ENCODE data around the gene FOLR3. TPM values are rescaled to one million over a fixed set of nuclear protein-coding genes. Genes with fewer than 3 reads are reported as not detected.

FOLR3 gene
- polyA plus RNA-seq, 1 of the 3 experiments (the other 2 are of a cell fraction): not detected

DNA sequence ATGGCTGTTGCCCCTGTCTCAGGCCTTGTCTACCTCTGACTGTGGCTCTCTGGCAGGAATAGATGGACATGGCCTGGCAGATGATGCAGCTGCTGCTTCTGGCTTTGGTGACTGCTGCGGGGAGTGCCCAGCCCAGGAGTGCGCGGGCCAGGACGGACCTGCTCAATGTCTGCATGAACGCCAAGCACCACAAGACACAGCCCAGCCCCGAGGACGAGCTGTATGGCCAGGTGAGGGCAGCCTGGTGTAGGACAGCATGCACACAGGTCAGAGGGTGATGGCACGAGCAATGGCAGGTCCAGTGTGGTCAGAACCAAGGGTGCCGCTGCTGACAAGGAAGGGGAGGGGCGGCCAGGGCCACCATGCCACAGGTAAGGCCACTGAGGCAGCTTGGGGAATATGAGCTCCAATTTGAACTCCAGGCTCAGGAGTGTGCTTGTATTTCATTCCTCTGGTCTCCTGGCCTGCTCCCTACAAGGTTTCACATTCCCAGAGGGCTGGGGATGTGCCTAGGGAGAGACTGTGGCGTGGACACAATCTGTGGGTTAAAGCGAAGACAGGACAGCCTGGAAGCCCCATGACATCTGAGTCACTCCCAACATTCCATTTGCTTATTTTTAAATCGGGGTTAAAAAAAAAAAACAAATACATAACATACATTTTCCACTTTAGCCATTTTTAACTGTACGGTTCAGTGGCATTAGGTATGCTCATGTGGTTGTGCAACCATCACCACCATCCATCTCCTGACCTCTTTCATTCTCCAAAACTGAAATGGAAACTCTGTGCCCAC is 562 bp downstream of the FOLR3 start:
- WGBS (ENCODE audit: low lambda C conversion rate): 79% methylated on average over 13 of the region's 14 CpGs
- CTCF ChIA-PET: interaction anchor here (1.1 kb wide), 1 partner anchor 8 kb away, joined by 4 read pairs; no protein-coding TSS in a partner anchor
- POLR2A ChIA-PET: no interaction called here

DNA sequence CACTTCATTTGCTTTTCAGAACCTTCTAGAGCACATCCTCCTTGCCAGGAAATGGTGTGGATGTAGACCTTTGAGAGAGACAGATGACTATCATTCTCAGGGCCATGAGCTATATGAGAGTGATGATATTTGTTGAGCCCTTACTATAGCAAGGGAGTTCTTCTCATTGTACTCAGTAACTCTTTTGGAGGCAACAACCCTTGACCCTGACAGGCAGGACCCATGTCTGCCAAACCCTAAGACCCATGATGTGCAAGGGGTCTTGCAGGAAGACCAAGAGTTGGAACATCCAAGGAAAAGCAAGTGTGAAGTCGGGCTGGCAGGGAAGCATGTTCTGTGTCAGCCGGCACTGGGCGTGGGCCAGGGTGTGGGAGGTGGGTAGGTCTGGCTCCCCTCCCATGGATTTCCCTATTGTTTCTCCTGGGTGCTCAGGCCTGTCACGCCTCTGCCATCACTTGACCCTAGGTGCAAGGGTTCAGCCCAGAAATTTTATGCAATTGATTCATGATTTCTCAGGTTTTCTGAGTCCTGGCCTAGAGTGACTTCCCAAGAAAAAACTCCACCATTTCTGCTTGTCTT is 1.2 kb downstream of the FOLR3 start:
- H3K9me3 ChIP-seq: no peaks in the 10 kb centered on the region
- ChIA-PET CTCF (interaction anchor here (0.6 to 2.3 kb wide), 3 partner anchors 10 to 159 kb away, joined by 3 to 7 read pairs (median 3); no protein-coding TSS in a partner anchor), POLR2A (interaction anchor here (0.7 kb wide), 1 partner anchor 100 kb away, joined by 3 read pairs; no protein-coding TSS in a partner anchor)
- no peak overlapping the region for H3K27ac ChIP-seq (ENCODE audit: low read depth in 2 of 2, low read length in 1 of 2)
- H3K36me3 ChIP-seq (replicated peaks in 1 of 2; ENCODE audit: control insufficient read depth in 1 of 2, insufficient read depth in 2 of 2, low read length in 1 of 2): no peaks in the 10 kb centered on the region
- H3F3A ChIP-seq (replicated peaks; ENCODE audit: insufficient read depth): no peaks in the 10 kb centered on the region
- H3K4me2 ChIP-seq: no peak overlapping the region
- no peak for DNase-seq
- no peak overlapping the region for H3K9ac ChIP-seq
- no peaks in the 10 kb centered on the region for H3K79me2 ChIP-seq (ENCODE audit: insufficient read depth)
- H3K4me1 ChIP-seq (ENCODE audit: control insufficient read depth in 1 of 2, insufficient read depth in 2 of 2, low read depth in 1 of 2, low read length in 1 of 2): no peaks in the 10 kb centered on the region
- no peaks in the 10 kb centered on the region for H4K20me1 ChIP-seq (ENCODE audit: insufficient read depth)
- TF ChIP-seq YY1 (IDR thresholded peaks at IDR 0.05; ENCODE audit: low read depth) (no peak), RCOR1 (IDR thresholded peaks at IDR 0.05; ENCODE audit: low read length) (no peak), TEAD4 (IDR thresholded peaks at IDR 0.05; ENCODE audit: borderline replicate concordance, insufficient read depth) (no peak)
- TF ChIP-seq, protein P1, sequence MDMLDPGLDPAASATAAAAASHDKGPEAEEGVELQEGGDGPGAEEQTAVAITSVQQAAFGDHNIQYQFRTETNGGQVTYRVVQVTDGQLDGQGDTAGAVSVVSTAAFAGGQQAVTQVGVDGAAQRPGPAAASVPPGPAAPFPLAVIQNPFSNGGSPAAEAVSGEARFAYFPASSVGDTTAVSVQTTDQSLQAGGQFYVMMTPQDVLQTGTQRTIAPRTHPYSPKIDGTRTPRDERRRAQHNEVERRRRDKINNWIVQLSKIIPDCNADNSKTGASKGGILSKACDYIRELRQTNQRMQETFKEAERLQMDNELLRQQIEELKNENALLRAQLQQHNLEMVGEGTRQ (IDR thresholded peaks at IDR 0.05; ENCODE audit: borderline replicate concordance, low read depth, low read length): no peak
- TF ChIP-seq, protein P2, sequence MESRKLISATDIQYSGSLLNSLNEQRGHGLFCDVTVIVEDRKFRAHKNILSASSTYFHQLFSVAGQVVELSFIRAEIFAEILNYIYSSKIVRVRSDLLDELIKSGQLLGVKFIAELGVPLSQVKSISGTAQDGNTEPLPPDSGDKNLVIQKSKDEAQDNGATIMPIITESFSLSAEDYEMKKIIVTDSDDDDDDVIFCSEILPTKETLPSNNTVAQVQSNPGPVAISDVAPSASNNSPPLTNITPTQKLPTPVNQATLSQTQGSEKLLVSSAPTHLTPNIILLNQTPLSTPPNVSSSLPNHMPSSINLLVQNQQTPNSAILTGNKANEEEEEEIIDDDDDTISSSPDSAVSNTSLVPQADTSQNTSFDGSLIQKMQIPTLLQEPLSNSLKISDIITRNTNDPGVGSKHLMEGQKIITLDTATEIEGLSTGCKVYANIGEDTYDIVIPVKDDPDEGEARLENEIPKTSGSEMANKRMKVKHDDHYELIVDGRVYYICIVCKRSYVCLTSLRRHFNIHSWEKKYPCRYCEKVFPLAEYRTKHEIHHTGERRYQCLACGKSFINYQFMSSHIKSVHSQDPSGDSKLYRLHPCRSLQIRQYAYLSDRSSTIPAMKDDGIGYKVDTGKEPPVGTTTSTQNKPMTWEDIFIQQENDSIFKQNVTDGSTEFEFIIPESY (IDR thresholded peaks at IDR 0.05; ENCODE audit: borderline replicate concordance, low read depth): no peak
- 69% methylated on average over 4 of the region's 4 CpGs for WGBS (ENCODE audit: low lambda C conversion rate)
- no peaks in the 10 kb centered on the region for H3K9me2 ChIP-seq
- 0 out of 2 replicates have a peak, but pooled peaks cover 4% of the 10 kb centered on the region for H3K27me3 ChIP-seq (ENCODE audit: insufficient read depth)
- H2AFZ ChIP-seq (ENCODE audit: low read depth): no peak overlapping the region
- no peak overlapping the region for H3K4me3 ChIP-seq (ENCODE audit: low read depth in 2 of 2, low read length in 1 of 2)

More for the DNA sequence above, 562 bp downstream of the FOLR3 start:
- no peaks in the 10 kb centered on the region for H4K20me1 ChIP-seq (ENCODE audit: insufficient read depth)
- no peak overlapping the region for H3K9ac ChIP-seq
- no peaks in the 10 kb centered on the region for H3K9me2 ChIP-seq
- TF ChIP-seq FOXM1 (IDR thresholded peaks at IDR 0.05; ENCODE audit: low read depth) (no peak), TAF1 (IDR thresholded peaks at IDR 0.05; ENCODE audit: borderline replicate concordance, low read depth, low read length) (no peak), EP300 (IDR thresholded peaks at IDR 0.05; ENCODE audit: borderline replicate concordance in 1 of 2, low read depth in 1 of 2, low read length in 1 of 2) (no peak), POLR2AphosphoS5 (IDR thresholded peaks at IDR 0.05; ENCODE audit: low read depth, low read length) (no peak), FOSL2 (IDR thresholded peaks at IDR 0.05; ENCODE audit: borderline replicate concordance, low read depth) (no peak), TCF12 (IDR thresholded peaks at IDR 0.05) (no peak), YY1 (IDR thresholded peaks at IDR 0.05; ENCODE audit: low read depth) (no peak)
- TF ChIP-seq, protein P3, sequence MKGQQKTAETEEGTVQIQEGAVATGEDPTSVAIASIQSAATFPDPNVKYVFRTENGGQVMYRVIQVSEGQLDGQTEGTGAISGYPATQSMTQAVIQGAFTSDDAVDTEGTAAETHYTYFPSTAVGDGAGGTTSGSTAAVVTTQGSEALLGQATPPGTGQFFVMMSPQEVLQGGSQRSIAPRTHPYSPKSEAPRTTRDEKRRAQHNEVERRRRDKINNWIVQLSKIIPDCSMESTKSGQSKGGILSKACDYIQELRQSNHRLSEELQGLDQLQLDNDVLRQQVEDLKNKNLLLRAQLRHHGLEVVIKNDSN (IDR thresholded peaks at IDR 0.05; ENCODE audit: borderline replicate concordance, low read depth): no peak
- TF ChIP-seq, protein P4, sequence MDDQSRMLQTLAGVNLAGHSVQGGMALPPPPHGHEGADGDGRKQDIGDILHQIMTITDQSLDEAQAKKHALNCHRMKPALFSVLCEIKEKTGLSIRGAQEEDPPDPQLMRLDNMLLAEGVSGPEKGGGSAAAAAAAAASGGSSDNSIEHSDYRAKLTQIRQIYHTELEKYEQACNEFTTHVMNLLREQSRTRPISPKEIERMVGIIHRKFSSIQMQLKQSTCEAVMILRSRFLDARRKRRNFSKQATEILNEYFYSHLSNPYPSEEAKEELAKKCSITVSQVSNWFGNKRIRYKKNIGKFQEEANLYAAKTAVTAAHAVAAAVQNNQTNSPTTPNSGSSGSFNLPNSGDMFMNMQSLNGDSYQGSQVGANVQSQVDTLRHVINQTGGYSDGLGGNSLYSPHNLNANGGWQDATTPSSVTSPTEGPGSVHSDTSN (IDR thresholded peaks at IDR 0.05): no peak
- TF ChIP-seq, protein P2 (IDR thresholded peaks at IDR 0.05; ENCODE audit: borderline replicate concordance, low read depth): no peak
- no peak overlapping the region for H2AFZ ChIP-seq (ENCODE audit: low read depth)
- H3K36me3 ChIP-seq (replicated peaks in 1 of 2; ENCODE audit: control insufficient read depth in 1 of 2, insufficient read depth in 2 of 2, low read length in 1 of 2): no peaks in the 10 kb centered on the region
- H3K9me3 ChIP-seq: no peaks in the 10 kb centered on the region
- H3K79me2 ChIP-seq (ENCODE audit: insufficient read depth): no peaks in the 10 kb centered on the region
- no peaks in the 10 kb centered on the region for H3F3A ChIP-seq (replicated peaks; ENCODE audit: insufficient read depth)
- no peak overlapping the region for H3K27ac ChIP-seq (ENCODE audit: low read depth in 2 of 2, low read length in 1 of 2)
- DNase-seq: no peak
- H3K4me3 ChIP-seq (ENCODE audit: low read depth in 2 of 2, low read length in 1 of 2): no peak overlapping the region
- no peak overlapping the region for H3K4me2 ChIP-seq
- 0 out of 2 replicates have a peak, but pooled peaks cover 4% of the 10 kb centered on the region for H3K27me3 ChIP-seq (ENCODE audit: insufficient read depth)
- no peaks in the 10 kb centered on the region for H3K4me1 ChIP-seq (ENCODE audit: control insufficient read depth in 1 of 2, insufficient read depth in 2 of 2, low read depth in 1 of 2, low read length in 1 of 2)

All from SK-N-SH (cell line).